Measurements from ENCODE around the gene ARHGAP10. TPM values are rescaled to one million over a fixed set of nuclear protein-coding genes. Genes with fewer than 3 reads are reported as not detected.

The ARHGAP10 gene
- total and polyA plus RNA-seq, 12 donors: 33.9 to 71.1 (median 60.7) TPM

- TF ChIP-seq CTCF (IDR thresholded peaks at IDR 0.05): peak; percentile 20 to 69 (median 58)
- H3K4me1 ChIP-seq: peaks cover 0 to 52% (median 25%) of the 10 kb centered on the region in 9 donors
- peak; percentile 16 to 84 (median 70) for ATAC-seq
- DNase-seq: peak in 1 of 2 donors; percentile 27
- peak overlapping the region in 5 of 10 donors; percentile 26 to 58 (median 38) for H3K27ac ChIP-seq
- peaks cover 0 to 3% (median 0%) of the 10 kb centered on the region in 11 donors for H3K9me3 ChIP-seq
- H3K36me3 ChIP-seq: no peaks in the 10 kb centered on the region
- intact Hi-C loops (cut with DNase I): loop anchor here in 2 of 10 donors (5.0 to 10.0 kb wide), 2 partner anchors 68 to 71 kb away; no protein-coding TSS in a partner anchor
- H3K27me3 ChIP-seq: no peaks in the 10 kb centered on the region
- WGBS, 2 donors: 60 to 70% methylated on average over 15 of the region's 15 CpGs
- no peak overlapping the region for H3K4me3 ChIP-seq
Measured at GRCh38 chr4:147984065-147984777, 252.3 kb downstream of the ARHGAP10 start.

DNA sequence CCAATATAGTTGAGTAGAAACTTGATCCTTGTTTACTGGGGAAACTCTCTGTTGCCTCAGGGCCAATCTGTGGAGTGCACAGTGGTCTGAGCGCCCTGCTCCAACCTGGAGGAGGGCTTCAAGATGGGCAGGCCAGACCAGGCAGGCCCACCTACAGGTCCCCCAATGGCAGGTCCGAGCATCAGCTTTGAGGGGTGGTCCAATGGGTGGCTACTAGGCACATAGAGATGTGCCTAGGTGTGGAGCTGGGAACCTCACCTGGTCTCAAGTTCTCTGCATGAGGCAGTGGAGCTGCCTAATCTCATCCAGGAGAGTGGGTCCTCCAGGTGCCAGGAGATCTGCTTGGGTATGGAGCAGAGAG is 252.9 kb downstream of the ARHGAP10 start:
- ATAC-seq: peak in 7 of 8 donors; percentile 6 to 54 (median 18)
- Histone ChIP-seq H3K4me3 (no peak overlapping the region), H3K27ac (peak overlapping the region in 2 of 10 donors; percentile 40 to 58), H3K36me3 (no peaks in the 10 kb centered on the region), H3K4me1 (peaks cover 0 to 51% (median 25%) of the 10 kb centered on the region in 9 donors), H3K27me3 (no peaks in the 10 kb centered on the region), H3K9me3 (peaks cover 0 to 3% (median 0%) of the 10 kb centered on the region in 11 donors)
- intact Hi-C loops (cut with DNase I): loop anchor here in 2 of 10 donors (5.0 to 10.0 kb wide), 2 partner anchors 68 to 70 kb away; no protein-coding TSS in a partner anchor
- WGBS, 2 donors: 96 to 100% methylated on average over 2 of the region's 2 CpGs
- TF ChIP-seq CTCF (IDR thresholded peaks at IDR 0.05): no peak
- no peak for DNase-seq

DNA sequence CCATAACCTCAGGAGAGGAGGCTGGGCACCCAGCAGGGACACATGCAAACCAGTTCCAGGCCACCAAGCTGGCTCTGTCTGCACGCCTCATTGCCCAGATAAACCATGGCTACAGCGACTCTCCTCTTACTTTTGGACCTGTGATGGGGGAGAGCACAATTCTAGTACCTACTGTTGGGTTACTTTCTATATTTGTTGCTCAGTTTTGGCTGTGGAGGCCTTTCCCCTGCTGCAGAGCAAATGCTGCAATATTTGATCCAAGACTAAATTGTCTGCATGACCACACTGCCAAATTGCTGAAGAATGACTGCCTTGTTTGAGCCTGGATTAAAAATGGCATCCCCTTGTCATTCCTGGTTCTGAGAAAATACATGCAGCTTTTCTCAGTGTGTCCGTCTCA is 253.5 kb downstream of the ARHGAP10 start:
- WGBS, 2 donors: 95 to 97% methylated on average over 3 of the region's 3 CpGs
- H3K4me1 ChIP-seq: peaks cover 0 to 47% (median 23%) of the 10 kb centered on the region in 9 donors
- H3K27ac ChIP-seq: peak overlapping the region in 1 of 10 donors; percentile 58
- no peak for TF ChIP-seq CTCF (IDR thresholded peaks at IDR 0.05)
- intact Hi-C loops (cut with DNase I): loop anchor here in 1 of 10 donors (10.0 kb wide), 1 partner anchor 69 kb away; no protein-coding TSS in a partner anchor
- H3K9me3 ChIP-seq: peaks cover 0 to 3% (median 0%) of the 10 kb centered on the region in 11 donors
- no peak for DNase-seq
- no peaks in the 10 kb centered on the region for H3K36me3 ChIP-seq
- H3K27me3 ChIP-seq: no peaks in the 10 kb centered on the region
- peak in 3 of 8 donors; percentile 8 to 40 (median 16) for ATAC-seq
- H3K4me3 ChIP-seq: no peak overlapping the region

DNA sequence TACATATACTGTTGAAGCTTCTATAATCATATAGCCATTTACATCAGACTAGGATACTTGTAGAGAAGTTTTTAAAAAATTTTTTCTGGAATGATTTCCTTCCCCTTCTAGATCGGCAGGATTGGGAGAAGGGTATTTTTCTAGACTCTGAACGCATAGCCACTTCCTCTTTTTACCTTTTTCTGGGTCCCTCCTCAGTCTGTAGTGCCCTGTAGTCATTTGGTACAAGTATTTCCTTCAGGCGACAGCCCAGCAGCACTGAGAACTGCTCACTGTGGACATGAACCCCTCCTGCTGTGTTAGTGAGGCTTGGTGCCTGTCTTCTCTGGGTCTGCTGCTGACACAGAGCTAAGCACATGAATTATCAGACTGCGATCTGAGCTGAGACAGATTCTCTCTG is 255.4 kb downstream of the ARHGAP10 start:
- no peak for TF ChIP-seq CTCF (IDR thresholded peaks at IDR 0.05)
- Histone ChIP-seq H3K27ac (peak overlapping the region in 1 of 10 donors; percentile 15), H3K4me3 (no peak overlapping the region), H3K27me3 (no peaks in the 10 kb centered on the region), H3K9me3 (no peaks in the 10 kb centered on the region), H3K4me1 (peaks cover 0 to 49% (median 20%) of the 10 kb centered on the region in 9 donors), H3K36me3 (no peaks in the 10 kb centered on the region)
- intact Hi-C loops (cut with DNase I): loop anchor here in 1 of 10 donors (10.0 kb wide), 1 partner anchor 68 kb away; no protein-coding TSS in a partner anchor
- DNase-seq: no peak
- ATAC-seq: no peak
- WGBS, 2 donors: 84 to 85% methylated on average over 4 of the region's 4 CpGs
